Measurements from ENCODE around the gene ADIG.

The ADIG gene

DNA sequence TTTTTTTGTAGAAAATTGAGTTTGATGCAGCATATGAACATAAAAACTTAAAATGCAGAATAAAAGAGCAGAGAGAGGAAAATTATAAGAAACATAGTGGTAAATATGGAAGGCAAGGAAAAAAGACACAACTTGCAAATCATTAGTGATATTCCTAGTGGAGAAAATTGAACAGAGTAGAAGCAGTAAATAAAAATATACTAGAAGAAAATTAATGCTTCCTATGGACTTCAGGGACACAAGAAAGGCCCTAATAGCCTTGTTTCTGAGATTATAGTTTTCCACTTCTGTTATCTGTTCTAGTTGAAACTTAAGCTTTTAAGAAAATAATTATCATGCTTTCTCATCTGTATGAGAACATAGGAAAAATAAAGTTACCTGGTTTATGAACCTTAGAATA lies 25.6 kb upstream of the ADIG start:
- no peak overlapping the region for H3K4me3 ChIP-seq (ENCODE audit: low read depth, low read length)
- TF ChIP-seq, protein P1, sequence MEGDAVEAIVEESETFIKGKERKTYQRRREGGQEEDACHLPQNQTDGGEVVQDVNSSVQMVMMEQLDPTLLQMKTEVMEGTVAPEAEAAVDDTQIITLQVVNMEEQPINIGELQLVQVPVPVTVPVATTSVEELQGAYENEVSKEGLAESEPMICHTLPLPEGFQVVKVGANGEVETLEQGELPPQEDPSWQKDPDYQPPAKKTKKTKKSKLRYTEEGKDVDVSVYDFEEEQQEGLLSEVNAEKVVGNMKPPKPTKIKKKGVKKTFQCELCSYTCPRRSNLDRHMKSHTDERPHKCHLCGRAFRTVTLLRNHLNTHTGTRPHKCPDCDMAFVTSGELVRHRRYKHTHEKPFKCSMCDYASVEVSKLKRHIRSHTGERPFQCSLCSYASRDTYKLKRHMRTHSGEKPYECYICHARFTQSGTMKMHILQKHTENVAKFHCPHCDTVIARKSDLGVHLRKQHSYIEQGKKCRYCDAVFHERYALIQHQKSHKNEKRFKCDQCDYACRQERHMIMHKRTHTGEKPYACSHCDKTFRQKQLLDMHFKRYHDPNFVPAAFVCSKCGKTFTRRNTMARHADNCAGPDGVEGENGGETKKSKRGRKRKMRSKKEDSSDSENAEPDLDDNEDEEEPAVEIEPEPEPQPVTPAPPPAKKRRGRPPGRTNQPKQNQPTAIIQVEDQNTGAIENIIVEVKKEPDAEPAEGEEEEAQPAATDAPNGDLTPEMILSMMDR (IDR thresholded peaks at IDR 0.05; ENCODE audit: low read depth, low read length, missing control alignments): no peak
- no peak for DNase-seq (ENCODE audit: low read depth)
- in situ Hi-C loops (cut with HindIII; ENCODE audit: low sequenced_read_pairs): no loop called here

DNA sequence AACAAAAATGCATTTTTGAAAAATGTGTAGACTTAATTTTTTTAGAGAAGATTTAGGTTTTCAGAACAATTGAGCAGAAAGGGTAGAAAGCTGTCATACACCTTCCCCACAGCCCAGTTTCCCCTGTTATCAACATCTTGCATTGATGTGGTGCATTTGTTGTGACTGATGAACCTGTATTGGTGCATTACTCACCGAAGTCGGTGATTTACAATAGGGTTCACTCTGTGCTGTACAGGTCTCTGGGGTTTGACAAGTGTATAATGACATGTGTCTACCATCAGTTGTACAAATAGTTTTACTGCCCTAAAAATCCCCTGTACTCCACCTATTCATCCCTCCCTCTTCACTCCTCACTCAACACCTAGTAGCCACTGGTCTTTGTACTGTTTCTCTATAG lies 23.8 kb upstream of the ADIG start:
- TF ChIP-seq, protein P1 (IDR thresholded peaks at IDR 0.05; ENCODE audit: low read depth, low read length, missing control alignments): no peak
- H3K4me3 ChIP-seq (ENCODE audit: low read depth, low read length): no peak overlapping the region
- in situ Hi-C loops (cut with HindIII; ENCODE audit: low sequenced_read_pairs): no loop called here

DNA sequence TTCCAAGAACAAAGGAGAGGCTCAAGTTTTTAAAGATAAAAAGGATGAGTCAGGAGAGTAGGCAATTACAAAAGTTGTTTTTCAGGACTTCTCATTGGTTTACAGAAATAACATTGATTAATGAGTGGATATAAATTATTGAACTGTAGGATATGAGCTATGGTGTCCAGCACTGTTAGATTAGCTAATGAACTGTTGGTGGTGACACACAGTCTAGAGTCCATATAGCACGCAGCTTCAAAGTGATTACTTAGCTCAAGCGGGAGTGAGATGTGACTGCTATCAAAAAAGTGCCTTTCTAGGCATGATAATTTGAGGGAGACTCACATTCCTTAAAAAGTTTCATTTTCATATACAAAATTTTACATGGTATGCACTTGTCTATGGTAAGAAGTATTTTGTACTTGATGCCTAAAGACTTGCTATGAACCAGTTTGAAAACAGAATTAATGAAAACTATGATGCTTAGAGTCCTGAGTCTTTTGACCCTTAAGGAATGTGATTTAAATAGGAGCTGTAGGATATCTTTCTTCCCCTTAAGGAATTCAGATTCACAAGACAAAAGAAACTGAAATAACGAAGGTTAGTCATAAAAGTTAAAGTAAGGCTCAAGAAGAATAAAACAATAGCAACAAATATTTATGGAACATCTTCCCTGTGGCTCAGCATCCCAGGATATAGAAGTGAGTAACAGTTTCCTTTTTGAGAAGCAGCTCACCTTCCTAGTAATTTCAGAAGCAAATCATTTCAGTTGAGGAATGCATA lies 22.2 kb upstream of the ADIG start:
- H3K4me3 ChIP-seq (ENCODE audit: low read depth, low read length): no peak overlapping the region
- no peak for DNase-seq (ENCODE audit: low read depth)
- in situ Hi-C loops (cut with HindIII; ENCODE audit: low sequenced_read_pairs): no loop called here
- TF ChIP-seq, protein P1 (IDR thresholded peaks at IDR 0.05; ENCODE audit: low read depth, low read length, missing control alignments): no peak

More for the DNA sequence above, 23.8 kb upstream of the ADIG start:
- no peak for DNase-seq (ENCODE audit: low read depth)

DNA sequence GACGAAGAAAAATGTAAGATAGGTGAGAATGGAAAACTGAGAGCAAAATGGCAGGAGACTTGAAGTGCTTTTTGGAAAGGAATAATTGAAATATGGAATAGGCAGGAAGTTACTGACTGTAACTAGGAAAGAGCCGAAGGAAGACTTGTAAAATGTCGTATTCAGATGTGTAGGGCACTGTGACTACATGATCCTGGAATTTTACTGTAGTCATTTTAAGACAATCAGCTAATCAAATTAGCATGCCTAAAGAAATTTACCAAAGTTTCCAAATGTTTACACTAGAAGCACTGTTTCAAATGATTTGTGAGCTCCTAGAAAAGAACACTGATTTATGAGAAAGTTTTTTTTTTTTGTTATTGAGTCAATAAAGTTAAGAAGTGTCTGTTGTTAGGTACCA lies 21.2 kb upstream of the ADIG start:
- in situ Hi-C loops (cut with HindIII; ENCODE audit: low sequenced_read_pairs): no loop called here
- no peak overlapping the region for H3K4me3 ChIP-seq (ENCODE audit: low read depth, low read length)
- TF ChIP-seq, protein P1 (IDR thresholded peaks at IDR 0.05; ENCODE audit: low read depth, low read length, missing control alignments): no peak
- DNase-seq (ENCODE audit: low read depth): no peak

DNA sequence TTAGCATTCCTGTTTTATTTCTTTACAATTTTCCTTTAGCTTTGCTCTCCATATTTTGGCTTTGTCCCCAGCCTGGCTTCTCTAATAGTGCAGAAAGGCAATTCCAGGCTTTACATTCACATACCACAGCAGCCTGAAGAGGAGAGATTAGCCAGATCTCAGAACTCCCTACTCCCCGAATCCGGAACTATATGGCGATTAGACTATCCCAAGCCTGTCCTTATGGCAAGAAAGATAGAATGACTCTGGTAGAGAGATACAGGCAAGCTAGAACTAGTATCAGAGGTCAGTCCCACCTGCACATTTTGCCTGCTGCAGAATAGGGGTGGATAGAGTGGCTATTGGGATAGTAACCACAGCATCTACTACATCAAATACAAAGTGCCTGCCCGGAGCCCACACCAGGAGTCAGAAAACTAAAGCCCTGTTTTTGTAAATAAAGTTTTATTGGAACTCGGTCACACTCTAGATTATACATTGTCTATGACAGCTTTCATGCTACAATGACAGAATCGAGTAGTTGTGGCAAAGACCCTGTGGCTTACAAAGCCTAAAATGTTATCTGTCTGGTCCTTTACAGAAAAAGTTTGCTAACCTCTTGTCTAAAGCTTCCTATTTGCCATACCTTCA lies 17.1 kb upstream of the ADIG start:
- no peak overlapping the region for H3K4me3 ChIP-seq (ENCODE audit: low read depth, low read length)
- TF ChIP-seq, protein P1 (IDR thresholded peaks at IDR 0.05; ENCODE audit: low read depth, low read length, missing control alignments): no peak
- in situ Hi-C loops (cut with HindIII; ENCODE audit: low sequenced_read_pairs): no loop called here
- DNase-seq (ENCODE audit: low read depth): no peak

DNA sequence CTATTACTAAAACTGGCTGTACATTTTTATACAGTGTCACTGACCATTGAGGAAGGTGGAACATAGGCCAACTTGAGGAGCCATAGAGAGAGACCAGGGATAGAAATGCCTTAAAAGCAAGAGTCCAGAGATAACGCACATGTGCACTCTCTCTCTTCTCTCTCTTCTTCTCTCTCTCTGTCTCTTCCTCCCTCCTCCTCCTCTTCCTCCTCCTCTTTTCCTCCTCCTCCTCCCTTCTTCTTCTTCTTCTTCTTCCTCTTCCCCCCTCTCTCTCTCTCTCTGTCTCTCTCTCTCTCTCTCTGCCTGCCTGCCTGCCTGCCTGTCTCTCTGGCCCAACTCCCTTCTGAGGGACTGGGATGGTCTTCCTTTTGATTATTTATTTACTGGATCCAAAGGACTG lies 16.3 kb upstream of the ADIG start:
- TF ChIP-seq, protein P1 (IDR thresholded peaks at IDR 0.05; ENCODE audit: low read depth, low read length, missing control alignments): no peak

More for the DNA sequence above, 16.3 kb upstream of the ADIG start:
- no peak overlapping the region for H3K4me3 ChIP-seq (ENCODE audit: low read depth, low read length)
- in situ Hi-C loops (cut with HindIII; ENCODE audit: low sequenced_read_pairs): no loop called here
- DNase-seq (ENCODE audit: low read depth): no peak
